PC-3 (cell line): ENCODE results near the gene ZNF425. TPM values are rescaled to one million over a fixed set of nuclear protein-coding genes. Genes with fewer than 3 reads are reported as not detected.
A peak's percentile ranks its signal among the peaks of the same experiment; 100 is the strongest.

ENCODE experiments used
- ATAC-seq: fragments of 200-7000 bp; cut with Tn5 transposase; 2 replicates; pipeline ENCODE4 v1.9.1; 2020; ENCODE audit warnings: mild to moderate bottlenecking, moderate library complexity
- BruUV-seq: library from RNA; stranded (reverse); fragments of 400-500 nt; replicated peaks from 2 replicates; lab custom pipeline; 2021; lab: Mats Ljungman, UMichigan
- CTCF ChIA-PET: fragments of 300-600 bp; sonication (Branson Sonifier 250); formaldehyde crosslinking; loops from one replicate; lab custom pipeline; 2022; ENCODE audit warnings: antibody characterized with exemption; lab: Charles Lee
- POLR2A ChIA-PET: fragments of 300-600 bp; sonication (Branson Sonifier 250); formaldehyde crosslinking; loops from one replicate; lab custom pipeline; 2022; ENCODE audit warnings: antibody characterized with exemption; ENCODE audit not compliant: unreplicated experiment; lab: Charles Lee
- DNase-seq: peaks from one replicate; pipeline ENCODE4 v3.0.0-alpha.2; 2015
- H2AFZ ChIP-seq: fragments of 300-600 bp; sonication (generic); 2 replicates; pipeline ENCODE4 v1.6.0; 2016; ENCODE audit warnings: antibody characterized with exemption, low read length
- H3F3A ChIP-seq: fragments of 300-600 bp; sonication (generic); one replicate; pipeline ENCODE4 v1.6.0; 2017; ENCODE audit warnings: antibody characterized with exemption, low read length, control low read depth, mild to moderate bottlenecking; ENCODE audit not compliant: unreplicated experiment
- H3K27ac ChIP-seq: fragments of 300-600 bp; sonication (generic); 2 replicates; pipeline ENCODE4 v1.5.1; 2016; ENCODE audit warnings: mild to moderate bottlenecking, low read length
- H3K27me3 ChIP-seq: fragments of 300-600 bp; sonication (generic); 2 replicates; pipeline ENCODE4 v1.6.1; 2016; ENCODE audit warnings: low read length, mixed read lengths
- H3K36me3 ChIP-seq: fragments of 300-600 bp; sonication (generic); 2 replicates; pipeline ENCODE4 v1.6.1; 2016; ENCODE audit warnings: low read depth, mixed run types, low read length, mixed read lengths
- H3K4me1 ChIP-seq: fragments of 300-600 bp; sonication (generic); 2 replicates; pipeline ENCODE4 v1.5.1; 2016; ENCODE audit warnings: low read length; ENCODE audit not compliant: insufficient read depth
- H3K4me2 ChIP-seq: fragments of 300-600 bp; sonication (generic); 2 replicates; pipeline ENCODE4 v1.6.0; 2016; ENCODE audit warnings: low read length
- H3K4me3 ChIP-seq: fragments of 300-600 bp; sonication (generic); 2 replicates; pipeline ENCODE4 v1.5.1; 2016; ENCODE audit warnings: mild to moderate bottlenecking, low read length, mixed read lengths
- H3K79me2 ChIP-seq: fragments of 300-600 bp; sonication (generic); 2 replicates; pipeline ENCODE4 v1.6.1; 2017; ENCODE audit warnings: low read length, mixed read lengths
- H3K9ac ChIP-seq: fragments of 300-600 bp; sonication (generic); 2 replicates; pipeline ENCODE4 v1.6.0; 2016; ENCODE audit warnings: mild to moderate bottlenecking, low read length
- H3K9me2 ChIP-seq: fragments of 300-600 bp; sonication (generic); replicated peaks from 2 replicates; pipeline ENCODE4 v1.6.1; 2016; ENCODE audit warnings: mixed run types, low read length, mixed read lengths
- H3K9me3 ChIP-seq: fragments of 300-600 bp; sonication (generic); 2 replicates; pipeline ENCODE4 v1.6.1; 2016; ENCODE audit warnings: low read length, mixed read lengths
- H4K20me1 ChIP-seq: fragments of 300-600 bp; sonication (generic); 2 replicates; pipeline ENCODE4 v1.6.1; 2016; ENCODE audit warnings: low read length, mixed read lengths
- EZH2 ChIP-seq: fragments of 300-600 bp; sonication (generic); IDR thresholded peaks from one replicate; pipeline ENCODE4 v1.6.1; 2017; ENCODE audit warnings: antibody characterized with exemption, mild to moderate bottlenecking, low read length; ENCODE audit not compliant: unreplicated experiment
- EZH2phosphoT487 ChIP-seq: fragments of 300-600 bp; sonication (generic); IDR thresholded peaks from 2 replicates; pipeline ENCODE4 v1.6.1; 2018; ENCODE audit warnings: mild to moderate bottlenecking, antibody characterized with exemption, low read length, borderline replicate concordance
- intact Hi-C: fragments of 100-400 bp; cut with micrococcal nuclease; formaldehyde crosslinking; loops from 2 replicates; pipeline ENCODE4 v1.9.0; 2023
- total RNA-seq: library from RNA; depleted of rRNA; stranded (reverse); fragments of >200 nt; gene quantifications from 2 replicates; pipeline ENCODE4 v1.2.3, GENCODE V29; 2014
- TF ChIP-seq, protein P1 (sequence below): fragments of 300-600 bp; sonication (generic); conservative IDR thresholded peaks from 2 replicates; pipeline ENCODE4 v1.5.1; 2017; ENCODE audit warnings: antibody characterized with exemption, low read depth, mild to moderate bottlenecking, low read length

The ZNF425 gene
- total RNA-seq, 1 experiment from 2014 or later: 1.6 TPM

GRCh38 chr7:149126662-149127266, 640 bp upstream of the ZNF425 start:
- ChIA-PET CTCF (interaction anchor here (0.7 to 0.8 kb wide), 2 partner anchors 61 to 73 kb away, joined by 3 read pairs; no protein-coding TSS in a partner anchor), POLR2A (interaction anchor here (0.6 kb wide), 1 partner anchor 73 kb away, joined by 7 read pairs; no protein-coding TSS in a partner anchor)
- Histone ChIP-seq H3K9ac (peak overlapping the region; percentile 99), H3K4me2 (peak overlapping the region; percentile 93), H2AFZ (peak overlapping the region; percentile 86), H3K9me3 (peaks cover 11% of the 10 kb centered on the region; the same call in 1 of the 2 replicates), H3K36me3 (peaks cover 15% of the 10 kb centered on the region), H4K20me1 (no peaks in the 10 kb centered on the region), H3F3A (no peaks in the 10 kb centered on the region), H3K27ac (peak overlapping the region; percentile 57), H3K79me2 (peaks cover 40% of the 10 kb centered on the region), H3K4me3 (peak overlapping the region; percentile 100), H3K9me2 (no peaks in the 10 kb centered on the region), H3K27me3 (no peaks in the 10 kb centered on the region), H3K4me1 (peaks cover 5% of the 10 kb centered on the region)
- ATAC-seq (peak; percentile 61), DNase-seq (peak; percentile 28)
- no TSS peak for BruUV-seq
- TF ChIP-seq EZH2: no peak
- intact Hi-C loops: loop anchor here (1.0 to 2.0 kb wide), 4 partner anchors 21 to 98 kb away; partner anchors contain the start of genes PDIA4, ZNF398 and ZNF786

DNA sequence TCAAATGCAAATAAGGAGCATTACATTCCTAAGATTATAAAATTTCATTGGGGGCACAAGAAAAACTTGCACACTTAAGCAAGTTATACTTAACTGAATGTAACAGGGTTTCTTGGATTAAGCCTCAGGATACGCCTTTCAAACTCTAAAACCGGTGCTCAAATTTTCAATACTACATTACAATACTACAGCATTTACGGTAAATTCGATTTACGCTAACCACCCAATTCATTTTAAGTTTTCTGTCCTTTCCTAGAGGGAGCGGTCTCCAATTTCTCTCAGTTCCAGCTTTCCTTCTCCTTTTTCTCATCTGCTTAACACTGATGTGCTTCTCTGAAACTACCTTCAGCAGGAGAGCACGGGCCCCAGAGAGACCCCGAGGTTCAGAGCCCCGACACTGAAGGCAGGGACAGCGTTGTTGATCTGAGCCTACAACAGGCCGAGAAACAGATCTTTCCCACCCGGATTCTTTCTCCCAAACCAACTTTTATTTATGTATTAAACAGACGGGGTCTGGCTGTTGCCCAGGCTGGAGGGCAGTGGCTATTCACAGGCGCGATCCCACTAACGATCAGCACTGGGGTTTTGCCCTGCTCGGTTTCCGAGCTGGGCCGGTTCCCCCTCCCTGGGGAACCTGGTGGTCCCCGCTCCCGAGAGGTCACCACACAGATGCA, 798 bp downstream of the ZNF425 start:
- Histone ChIP-seq H3K79me2 (peaks cover 40% of the 10 kb centered on the region), H4K20me1 (no peaks in the 10 kb centered on the region), H3K4me3 (peak overlapping the region; percentile 100), H3K4me1 (peaks cover 5% of the 10 kb centered on the region), H3K9ac (peak overlapping the region; percentile 99), H3K36me3 (peaks cover 3% of the 10 kb centered on the region), H3K9me2 (no peaks in the 10 kb centered on the region), H3F3A (no peaks in the 10 kb centered on the region), H3K27ac (peak overlapping the region; percentile 57; the same call in 1 of the 2 replicates), H3K27me3 (no peaks in the 10 kb centered on the region), H2AFZ (peak overlapping the region; percentile 86), H3K4me2 (peak overlapping the region; percentile 93), H3K9me3 (peaks cover 1% of the 10 kb centered on the region; the same call in 1 of the 2 replicates)
- POLR2A ChIA-PET: interaction anchor here (0.6 kb wide), 1 partner anchor 732 kb away, joined by 6 read pairs; no protein-coding TSS in a partner anchor
- CTCF ChIA-PET: interaction anchor here (0.9 kb wide), 1 partner anchor 70 kb away, joined by 3 read pairs; the partner anchor contains the start of gene ZNF282
- DNase-seq (no peak), ATAC-seq (no peak)
- no TSS peak for BruUV-seq
- TF ChIP-seq EZH2phosphoT487: no peak
- no peak for TF ChIP-seq EZH2
- TF ChIP-seq, protein P1, sequence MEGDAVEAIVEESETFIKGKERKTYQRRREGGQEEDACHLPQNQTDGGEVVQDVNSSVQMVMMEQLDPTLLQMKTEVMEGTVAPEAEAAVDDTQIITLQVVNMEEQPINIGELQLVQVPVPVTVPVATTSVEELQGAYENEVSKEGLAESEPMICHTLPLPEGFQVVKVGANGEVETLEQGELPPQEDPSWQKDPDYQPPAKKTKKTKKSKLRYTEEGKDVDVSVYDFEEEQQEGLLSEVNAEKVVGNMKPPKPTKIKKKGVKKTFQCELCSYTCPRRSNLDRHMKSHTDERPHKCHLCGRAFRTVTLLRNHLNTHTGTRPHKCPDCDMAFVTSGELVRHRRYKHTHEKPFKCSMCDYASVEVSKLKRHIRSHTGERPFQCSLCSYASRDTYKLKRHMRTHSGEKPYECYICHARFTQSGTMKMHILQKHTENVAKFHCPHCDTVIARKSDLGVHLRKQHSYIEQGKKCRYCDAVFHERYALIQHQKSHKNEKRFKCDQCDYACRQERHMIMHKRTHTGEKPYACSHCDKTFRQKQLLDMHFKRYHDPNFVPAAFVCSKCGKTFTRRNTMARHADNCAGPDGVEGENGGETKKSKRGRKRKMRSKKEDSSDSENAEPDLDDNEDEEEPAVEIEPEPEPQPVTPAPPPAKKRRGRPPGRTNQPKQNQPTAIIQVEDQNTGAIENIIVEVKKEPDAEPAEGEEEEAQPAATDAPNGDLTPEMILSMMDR: no peak
- intact Hi-C loops: no loop called here

GRCh38 chr7:149109969-149110368, 16.2 kb downstream of the ZNF425 start:
- ChIA-PET POLR2A (no interaction called here), CTCF (no interaction called here)
- Histone ChIP-seq H3K36me3 (no peaks in the 10 kb centered on the region), H3K9me2 (no peaks in the 10 kb centered on the region), H3K9me3 (no peaks in the 10 kb centered on the region), H3K9ac (no peak overlapping the region), H2AFZ (no peak overlapping the region), H3K4me3 (no peak overlapping the region), H3K4me1 (no peaks in the 10 kb centered on the region), H3F3A (no peaks in the 10 kb centered on the region), H3K27me3 (no peaks in the 10 kb centered on the region), H3K4me2 (no peak overlapping the region), H4K20me1 (no peaks in the 10 kb centered on the region), H3K79me2 (no peaks in the 10 kb centered on the region), H3K27ac (no peak overlapping the region)
- intact Hi-C loops: no loop called here
- DNase-seq (no peak), ATAC-seq (no peak)
- no TSS peak for BruUV-seq
- TF ChIP-seq, protein P1: no peak
- TF ChIP-seq EZH2: no peak
- TF ChIP-seq EZH2phosphoT487: no peak
